ENCODE data around the gene ARHGEF37.
"Not testable (repeated sequence)": the region's sequence is repeated elsewhere in the genome, so short reads cannot be mapped to it uniquely, and the experiment has no call there.

The ARHGEF37 gene

DNA sequence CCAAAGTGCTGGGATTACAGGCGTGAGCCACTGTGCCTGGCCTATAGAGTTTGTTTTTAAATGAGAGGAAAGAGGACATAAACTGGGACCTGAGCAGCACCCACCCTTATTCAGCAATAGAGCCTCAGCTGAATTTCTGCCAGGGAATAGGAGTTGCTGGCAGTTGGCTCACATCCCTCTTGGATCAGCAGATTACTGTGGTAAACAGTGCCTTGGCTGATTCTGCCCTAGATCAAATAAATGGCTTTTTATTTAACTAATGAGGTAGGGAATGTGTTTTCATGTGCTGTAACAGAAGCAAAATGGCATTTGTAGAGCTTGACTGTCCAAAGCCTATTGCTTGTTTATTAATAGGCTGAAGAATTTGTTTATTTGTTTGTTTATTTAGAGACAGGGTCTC, 2.1 kb downstream of the ARHGEF37 start:
- H3K27ac ChIP-seq, result peak overlapping the region; percentile 78
- TF ChIP-seq, protein P1, sequence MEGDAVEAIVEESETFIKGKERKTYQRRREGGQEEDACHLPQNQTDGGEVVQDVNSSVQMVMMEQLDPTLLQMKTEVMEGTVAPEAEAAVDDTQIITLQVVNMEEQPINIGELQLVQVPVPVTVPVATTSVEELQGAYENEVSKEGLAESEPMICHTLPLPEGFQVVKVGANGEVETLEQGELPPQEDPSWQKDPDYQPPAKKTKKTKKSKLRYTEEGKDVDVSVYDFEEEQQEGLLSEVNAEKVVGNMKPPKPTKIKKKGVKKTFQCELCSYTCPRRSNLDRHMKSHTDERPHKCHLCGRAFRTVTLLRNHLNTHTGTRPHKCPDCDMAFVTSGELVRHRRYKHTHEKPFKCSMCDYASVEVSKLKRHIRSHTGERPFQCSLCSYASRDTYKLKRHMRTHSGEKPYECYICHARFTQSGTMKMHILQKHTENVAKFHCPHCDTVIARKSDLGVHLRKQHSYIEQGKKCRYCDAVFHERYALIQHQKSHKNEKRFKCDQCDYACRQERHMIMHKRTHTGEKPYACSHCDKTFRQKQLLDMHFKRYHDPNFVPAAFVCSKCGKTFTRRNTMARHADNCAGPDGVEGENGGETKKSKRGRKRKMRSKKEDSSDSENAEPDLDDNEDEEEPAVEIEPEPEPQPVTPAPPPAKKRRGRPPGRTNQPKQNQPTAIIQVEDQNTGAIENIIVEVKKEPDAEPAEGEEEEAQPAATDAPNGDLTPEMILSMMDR (conservative IDR thresholded peaks at IDR 0.05), result no peak
- TF ChIP-seq ZFX (IDR thresholded peaks at IDR 0.05), result no peak

DNA sequence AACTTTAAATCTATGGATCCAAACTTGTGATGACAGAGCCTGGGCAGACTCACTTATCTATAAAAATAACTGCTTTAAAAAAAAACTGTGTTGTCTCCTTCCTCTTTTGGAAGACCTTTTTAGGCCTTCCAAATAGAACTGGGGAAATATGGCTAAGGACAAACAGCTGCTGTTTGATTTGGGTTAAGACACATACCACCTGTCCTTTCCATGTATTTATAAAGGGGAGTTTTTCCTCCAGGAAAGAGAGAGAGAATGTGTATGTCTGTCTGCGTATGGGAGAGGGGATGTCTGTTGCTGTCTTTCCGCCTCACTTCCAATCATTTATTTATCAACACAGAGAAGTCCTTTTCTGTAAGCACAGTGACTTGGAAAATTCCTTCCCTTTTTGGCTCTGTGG, 2.8 kb downstream of the ARHGEF37 start:
- TF ChIP-seq, protein P1 (conservative IDR thresholded peaks at IDR 0.05), result no peak
- no peak for TF ChIP-seq ZFX (IDR thresholded peaks at IDR 0.05)
- peak overlapping the region; percentile 78 for H3K27ac ChIP-seq

DNA sequence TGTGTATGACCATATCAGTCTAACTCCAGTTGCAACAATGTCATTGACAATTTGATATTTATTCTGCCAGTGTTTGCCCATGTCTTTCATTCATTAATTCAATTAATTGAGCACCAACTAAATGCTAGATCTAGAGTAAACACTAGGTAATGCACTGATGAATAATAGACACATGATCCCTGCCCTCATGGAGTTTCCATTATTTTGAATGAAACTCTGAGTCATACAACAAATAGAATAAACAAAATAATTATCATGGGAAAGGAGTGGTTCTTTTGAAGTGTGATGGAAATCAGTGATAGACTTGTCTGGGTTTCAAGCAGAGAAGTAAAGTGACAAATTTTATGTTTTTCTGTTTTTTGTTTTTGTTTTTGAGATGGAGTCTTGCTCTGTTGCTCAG, 4.6 kb downstream of the ARHGEF37 start:
- H3K27ac ChIP-seq, result peak overlapping the region; percentile 37
- TF ChIP-seq, protein P1 (conservative IDR thresholded peaks at IDR 0.05), result no peak

DNA sequence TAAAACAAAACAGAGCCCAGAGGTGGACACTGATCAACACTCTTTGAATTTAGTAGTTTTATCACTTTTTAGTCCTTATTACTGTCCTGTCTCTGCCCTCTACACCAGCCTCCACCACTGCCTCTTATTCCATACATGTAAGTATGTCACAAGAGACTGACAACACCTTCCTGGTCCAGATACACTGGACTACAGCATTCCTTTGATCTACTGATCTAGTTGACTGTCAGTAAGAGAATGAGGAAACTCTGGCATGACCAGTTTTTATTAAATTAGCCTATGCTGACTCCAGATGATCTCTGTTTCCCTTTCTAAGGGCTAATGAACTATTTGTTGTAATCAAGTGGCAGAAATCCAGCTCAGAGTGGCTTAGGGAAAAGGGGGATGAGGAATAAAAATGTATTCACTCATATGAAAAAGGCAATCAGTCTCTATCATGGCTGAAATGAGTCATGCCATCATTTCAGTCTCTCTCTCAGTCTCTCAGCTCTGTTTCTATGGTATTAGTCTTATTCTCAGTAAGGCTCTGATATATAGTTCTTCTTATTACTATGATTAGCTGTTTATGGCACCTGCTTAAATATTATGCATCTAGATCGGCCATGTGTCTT, 5.5 kb downstream of the ARHGEF37 start:
- H3K27ac ChIP-seq, result peak overlapping the region; percentile 37
- TF ChIP-seq, protein P1 (conservative IDR thresholded peaks at IDR 0.05), result no peak
- TF ChIP-seq ZFX (IDR thresholded peaks at IDR 0.05), result no peak

DNA sequence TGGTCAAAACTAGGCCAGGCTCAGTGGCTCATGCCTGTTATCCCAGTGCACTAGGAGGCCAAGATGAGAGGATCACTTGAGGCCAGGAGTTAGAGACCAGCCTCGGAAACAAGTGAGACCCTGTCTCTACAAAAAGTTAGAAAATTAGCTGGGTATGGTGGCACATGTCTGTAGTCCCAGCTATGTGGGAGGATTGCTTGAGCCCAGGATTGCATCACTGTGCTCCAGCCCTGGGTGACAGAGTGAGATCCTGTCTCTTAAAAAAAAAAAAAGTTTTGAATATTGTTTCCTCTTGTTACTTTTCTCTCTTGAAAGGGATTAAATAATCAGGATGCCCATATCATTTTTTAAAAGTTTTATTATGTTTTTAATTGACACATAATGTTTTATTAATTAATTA, 7.6 kb downstream of the ARHGEF37 start:
- no peak for TF ChIP-seq ZFX (IDR thresholded peaks at IDR 0.05)
- TF ChIP-seq, protein P1 (conservative IDR thresholded peaks at IDR 0.05), result no peak
- H3K27ac ChIP-seq, result no peak overlapping the region

DNA sequence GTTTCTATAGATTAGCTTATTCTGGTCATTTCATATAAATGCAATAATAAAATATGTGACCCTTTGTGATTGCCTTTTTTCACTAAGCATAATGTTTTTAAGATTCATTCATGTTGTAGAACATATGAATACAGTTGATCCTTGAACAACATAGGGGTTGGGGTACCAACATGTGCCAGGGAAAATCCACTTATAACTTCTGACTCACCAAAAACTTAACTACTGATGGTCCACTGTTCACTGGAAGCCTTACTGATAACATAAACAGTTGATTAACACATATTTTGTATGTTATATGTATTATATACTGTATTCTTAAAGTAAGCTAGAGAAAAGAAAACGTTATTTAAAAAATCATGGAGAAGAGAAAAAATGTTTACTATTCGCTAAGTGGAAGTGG, 12.1 kb downstream of the ARHGEF37 start:
- H3K27ac ChIP-seq, result no peak overlapping the region
- no peak for TF ChIP-seq ZFX (IDR thresholded peaks at IDR 0.05)
- TF ChIP-seq, protein P1 (conservative IDR thresholded peaks at IDR 0.05), result no peak

DNA sequence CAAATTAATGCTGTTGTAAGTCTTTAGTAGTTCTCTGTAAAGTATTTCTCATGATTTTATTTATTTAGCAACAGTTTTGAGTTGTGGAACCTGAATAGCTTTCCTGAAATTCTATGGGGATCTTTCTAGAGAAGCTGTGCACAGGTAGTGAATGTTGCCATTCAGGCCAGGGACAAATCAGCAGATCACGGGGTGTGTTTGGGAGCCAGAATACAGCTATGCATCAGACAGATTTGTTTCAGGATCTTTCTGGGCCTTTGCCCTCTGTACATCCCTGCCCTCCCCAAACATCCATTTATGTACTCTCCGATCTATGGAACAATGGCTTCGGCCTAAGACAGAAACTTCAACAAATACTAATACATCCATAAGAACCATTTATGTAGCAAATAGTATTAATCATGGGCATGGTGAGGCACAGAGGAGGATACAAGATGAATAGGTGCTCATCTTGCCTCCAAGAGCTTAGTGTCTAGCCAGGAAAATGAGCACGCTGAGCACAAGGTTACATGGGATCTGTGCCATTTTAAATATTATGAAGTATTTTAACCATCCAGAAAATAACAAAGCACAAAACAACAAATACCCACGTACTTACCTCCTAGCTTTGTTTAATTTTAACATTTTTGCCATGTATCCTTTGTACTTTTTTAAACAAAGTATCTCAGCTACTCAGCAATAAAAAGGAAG, 13.1 kb downstream of the ARHGEF37 start:
- no peak for TF ChIP-seq ZFX (IDR thresholded peaks at IDR 0.05)
- TF ChIP-seq, protein P1 (conservative IDR thresholded peaks at IDR 0.05), result no peak
- H3K27ac ChIP-seq, result no peak overlapping the region

DNA sequence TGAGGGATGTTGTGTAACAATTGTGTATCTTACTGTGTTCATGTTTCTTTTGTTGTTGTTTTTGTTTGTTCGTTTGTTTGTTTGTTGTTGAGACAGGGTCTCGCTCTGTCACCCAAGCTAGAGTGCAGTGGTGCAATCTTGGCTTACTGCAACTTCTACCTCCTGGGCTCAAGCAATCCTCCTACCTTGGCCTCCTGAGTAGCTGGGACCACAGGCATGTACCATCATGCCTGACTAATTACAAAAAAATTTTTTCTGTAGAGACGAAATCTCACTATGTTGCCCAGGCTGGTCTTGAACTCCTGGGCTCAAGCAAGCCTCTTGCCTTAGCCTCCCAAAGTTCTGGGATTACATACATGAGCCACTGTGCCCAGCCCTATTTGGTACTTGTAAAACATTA, 13.8 kb downstream of the ARHGEF37 start:
- H3K27ac ChIP-seq, result not testable (repeated sequence)
